T-helper 17 cell (primary cell): ENCODE measurements around the gene PNLDC1. TPM values are rescaled to one million over a fixed set of nuclear protein-coding genes. Genes with fewer than 3 reads are reported as not detected.
A peak's percentile ranks its signal among the peaks of the same experiment; 100 is the strongest.

ENCODE experiments used
- ATAC-seq: fragments of 150-1000 bp; cut with Tn5 transposase; 2 replicates; pipeline ENCODE4 v1.10.0; 2021; ENCODE audit warnings: mild to moderate bottlenecking, moderate library complexity
- DNase-seq, 3 donors: peaks; one replicate each; pipeline versions ENCODE4 v3.0.0 to v3.0.0-alpha.2; 2020 to 2021
- H3K9me3 ChIP-seq: one replicate; pipeline ENCODE4 v1.7.0; 2013; ENCODE audit warnings: low read length, mild to moderate bottlenecking; ENCODE audit not compliant: control insufficient read depth, poor library complexity, severe bottlenecking
- H3K27ac Mint-ChIP-seq: one replicate; pipeline ENCODE4 v1.8.0; 2022; ENCODE audit warnings: mild to moderate bottlenecking, moderate library complexity, mixed read lengths
- H3K27me3 Mint-ChIP-seq: one replicate; pipeline ENCODE4 v1.8.0; 2022; ENCODE audit warnings: mixed read lengths
- H3K36me3 Mint-ChIP-seq: one replicate; pipeline ENCODE4 v1.8.0; 2022; ENCODE audit warnings: low read depth, mixed read lengths
- H3K4me1 Mint-ChIP-seq: one replicate; pipeline ENCODE4 v1.8.0; 2022; ENCODE audit warnings: mild to moderate bottlenecking, mixed read lengths
- H3K4me3 Mint-ChIP-seq: one replicate; pipeline ENCODE4 v1.8.0; 2022; ENCODE audit warnings: mild to moderate bottlenecking, moderate library complexity, mixed read lengths
- total RNA-seq, 4 donors: library from RNA in 2 of 4; stranded (reverse) in 2 of 4; gene quantifications; one replicate each; pipeline ENCODE4 v1.2.3 and lab custom pipeline; 2022 to 2026

Gene PNLDC1, protein sequence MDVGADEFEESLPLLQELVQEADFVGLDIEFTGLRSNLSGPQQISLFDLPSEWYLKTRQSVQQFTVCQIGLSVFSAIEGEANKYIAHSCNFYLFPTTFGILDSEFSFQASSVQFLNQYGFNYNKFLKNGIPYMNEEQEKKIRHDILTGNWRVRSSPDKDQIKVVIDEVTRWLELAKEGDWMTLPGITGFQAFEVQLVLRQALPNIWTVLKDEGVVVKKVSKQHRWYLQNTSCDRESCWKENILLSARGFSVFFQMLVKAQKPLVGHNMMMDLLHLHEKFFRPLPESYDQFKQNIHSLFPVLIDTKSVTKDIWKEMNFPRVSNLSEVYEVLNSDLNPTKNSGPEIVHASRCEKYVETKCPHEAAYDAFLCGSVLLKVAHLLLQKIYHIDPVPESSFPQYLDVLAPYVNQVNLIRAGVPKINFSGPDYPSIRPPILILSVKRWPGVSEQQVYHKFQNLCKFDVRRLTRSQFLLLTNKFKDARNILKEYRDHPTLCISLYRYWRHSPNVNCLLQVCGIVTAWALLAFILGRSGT
- total RNA-seq (1 to 10 TPM in 1 of 2 donors, not detected in 1; 1.2 TPM), total RNA-seq (lab: John Stamatoyannopoulos, UW) (0.68 to 2.4 reads per million in 2 donors)

DNA sequence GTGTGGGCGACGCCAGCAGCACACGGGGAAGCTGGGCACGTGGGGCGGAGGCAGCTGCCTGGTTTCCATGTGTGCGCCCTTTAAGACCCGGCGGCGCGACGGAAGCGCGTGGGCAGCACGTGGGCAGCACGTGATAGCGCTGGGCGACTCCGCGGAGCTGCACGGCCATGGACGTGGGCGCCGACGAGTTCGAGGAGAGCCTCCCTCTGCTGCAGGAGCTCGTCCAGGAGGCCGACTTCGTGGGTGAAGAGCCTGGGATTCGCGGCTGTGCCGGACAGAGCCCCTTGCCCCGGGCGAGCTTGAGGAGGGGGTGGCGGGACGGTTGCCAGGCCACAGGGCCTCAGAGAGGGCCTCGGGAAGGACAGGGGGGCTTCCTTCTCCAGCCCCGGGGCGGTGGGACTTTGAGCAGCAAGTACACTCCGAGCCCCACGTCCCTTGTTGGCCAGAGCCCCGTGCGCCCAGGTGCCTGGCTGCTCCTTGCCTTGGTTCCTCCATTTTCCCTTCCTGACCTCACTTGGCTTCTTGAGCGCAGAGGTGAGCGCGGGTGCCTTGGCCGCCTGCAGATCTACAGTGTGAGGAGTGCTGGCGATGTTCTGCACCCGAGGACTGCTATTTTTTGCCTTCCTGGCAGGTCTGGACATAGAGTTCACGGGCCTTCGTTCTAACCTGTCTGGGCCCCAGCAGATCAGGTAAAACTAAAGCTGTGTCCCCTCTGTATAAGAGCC, at the start of gene PNLDC1:
Gene PNLDC1 (plus strand): TSS at position 136 of the 725 bp plus-strand sequence. CDS start 32 bp downstream, at position 168.
- H3K4me1 Mint-ChIP-seq, result peaks cover 4% of the 10 kb centered on the region
- peaks cover 4% of the 10 kb centered on the region for H3K36me3 Mint-ChIP-seq
- DNase-seq (no peak), ATAC-seq (no peak)
- H3K27ac Mint-ChIP-seq, result no peak within 1 kb of the TSS
- no peaks in the 10 kb centered on the region for H3K27me3 Mint-ChIP-seq
- H3K9me3 ChIP-seq, result no peaks in the 10 kb centered on the region
- no peak within 1 kb of the TSS for H3K4me3 Mint-ChIP-seq

DNA sequence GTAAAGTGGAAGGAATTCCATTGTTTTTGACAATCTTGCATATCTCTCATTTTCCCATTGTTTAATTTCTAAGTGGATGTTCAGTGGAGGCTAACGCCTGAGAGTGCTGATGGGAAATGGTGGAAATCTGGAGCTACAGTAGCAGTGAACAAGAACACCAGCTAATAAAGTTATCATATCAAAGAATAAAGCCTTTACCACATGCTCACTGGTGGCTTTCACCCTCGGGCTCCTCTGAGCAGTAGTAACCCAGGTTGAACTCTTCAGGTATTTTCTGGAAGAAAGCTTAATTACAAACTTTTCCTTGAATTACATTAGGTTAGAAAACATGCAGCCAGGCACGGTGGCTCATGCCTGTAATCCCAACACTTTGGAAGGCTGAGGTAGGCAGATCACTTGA, 48.6 kb upstream of the PNLDC1 start:
- Mint-ChIP-seq H3K27ac (no peak overlapping the region), H3K4me3 (peak overlapping the region; percentile 33), H3K27me3 (no peaks in the 10 kb centered on the region), H3K4me1 (peaks cover 2% of the 10 kb centered on the region), H3K36me3 (peaks cover 3% of the 10 kb centered on the region)
- DNase-seq (no peak), ATAC-seq (no peak)
- H3K9me3 ChIP-seq, result no peaks in the 10 kb centered on the region

DNA sequence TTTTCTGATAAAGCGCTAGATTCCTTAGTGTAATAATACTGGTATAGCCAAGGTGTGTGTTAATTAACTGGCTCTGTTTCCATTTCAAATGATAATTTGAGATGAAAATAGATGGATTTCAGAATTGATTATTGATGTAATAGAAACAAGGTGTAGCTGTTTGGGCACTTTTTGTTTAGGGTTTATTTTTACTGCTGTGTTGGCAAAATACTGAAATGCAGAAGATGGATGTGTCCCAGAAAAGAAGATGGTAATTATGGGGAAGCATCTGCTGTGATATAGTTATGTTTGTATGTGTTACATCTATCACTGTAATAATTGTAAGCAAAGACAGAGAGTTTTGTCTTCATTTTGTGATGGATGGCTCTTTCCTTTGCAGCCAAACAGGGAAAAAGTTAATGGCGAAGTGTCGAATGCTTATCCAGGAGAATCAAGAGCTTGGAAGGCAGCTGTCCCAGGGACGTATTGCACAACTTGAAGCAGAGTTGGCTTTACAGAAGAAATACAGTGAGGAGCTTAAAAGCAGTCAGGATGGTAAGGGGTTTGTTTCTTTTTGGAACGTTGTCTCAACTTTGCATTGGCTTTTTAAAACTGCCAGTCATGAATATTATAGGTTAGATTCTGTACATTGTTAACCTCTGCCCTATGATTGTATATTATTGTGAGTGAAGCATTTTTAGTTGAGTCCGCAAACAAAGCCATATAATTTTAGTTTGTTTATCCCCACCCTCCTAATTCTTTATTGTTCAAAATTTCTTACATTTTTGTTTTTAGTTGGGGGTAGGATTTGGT, 46.8 kb upstream of the PNLDC1 start:
- peak overlapping the region; percentile 54 for H3K27ac Mint-ChIP-seq
- DNase-seq (no peak), ATAC-seq (no peak)
- H3K4me1 Mint-ChIP-seq, result peaks cover 2% of the 10 kb centered on the region
- H3K9me3 ChIP-seq, result no peaks in the 10 kb centered on the region
- peaks cover 3% of the 10 kb centered on the region for H3K36me3 Mint-ChIP-seq
- no peaks in the 10 kb centered on the region for H3K27me3 Mint-ChIP-seq
- H3K4me3 Mint-ChIP-seq, result no peak overlapping the region

DNA sequence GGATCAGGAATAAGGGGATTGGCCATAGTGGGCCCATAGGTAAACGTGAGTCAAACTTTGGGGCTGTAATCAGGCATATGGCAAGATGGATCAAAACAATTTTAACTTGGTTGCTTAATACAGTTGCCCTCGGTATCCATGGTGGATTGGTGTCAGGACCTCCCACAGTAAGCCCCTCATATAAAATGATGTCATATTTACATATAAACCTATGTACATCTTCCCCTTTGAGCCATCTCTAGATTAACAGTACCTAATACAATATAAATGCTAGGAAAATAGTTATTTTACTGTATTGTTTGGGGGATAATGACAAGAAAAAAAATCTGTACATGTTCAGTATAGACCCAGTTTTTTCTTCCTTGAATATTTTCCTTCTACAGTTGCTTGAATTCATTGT, 45.7 kb upstream of the PNLDC1 start:
- peak overlapping the region; percentile 54 for H3K27ac Mint-ChIP-seq

DNA sequence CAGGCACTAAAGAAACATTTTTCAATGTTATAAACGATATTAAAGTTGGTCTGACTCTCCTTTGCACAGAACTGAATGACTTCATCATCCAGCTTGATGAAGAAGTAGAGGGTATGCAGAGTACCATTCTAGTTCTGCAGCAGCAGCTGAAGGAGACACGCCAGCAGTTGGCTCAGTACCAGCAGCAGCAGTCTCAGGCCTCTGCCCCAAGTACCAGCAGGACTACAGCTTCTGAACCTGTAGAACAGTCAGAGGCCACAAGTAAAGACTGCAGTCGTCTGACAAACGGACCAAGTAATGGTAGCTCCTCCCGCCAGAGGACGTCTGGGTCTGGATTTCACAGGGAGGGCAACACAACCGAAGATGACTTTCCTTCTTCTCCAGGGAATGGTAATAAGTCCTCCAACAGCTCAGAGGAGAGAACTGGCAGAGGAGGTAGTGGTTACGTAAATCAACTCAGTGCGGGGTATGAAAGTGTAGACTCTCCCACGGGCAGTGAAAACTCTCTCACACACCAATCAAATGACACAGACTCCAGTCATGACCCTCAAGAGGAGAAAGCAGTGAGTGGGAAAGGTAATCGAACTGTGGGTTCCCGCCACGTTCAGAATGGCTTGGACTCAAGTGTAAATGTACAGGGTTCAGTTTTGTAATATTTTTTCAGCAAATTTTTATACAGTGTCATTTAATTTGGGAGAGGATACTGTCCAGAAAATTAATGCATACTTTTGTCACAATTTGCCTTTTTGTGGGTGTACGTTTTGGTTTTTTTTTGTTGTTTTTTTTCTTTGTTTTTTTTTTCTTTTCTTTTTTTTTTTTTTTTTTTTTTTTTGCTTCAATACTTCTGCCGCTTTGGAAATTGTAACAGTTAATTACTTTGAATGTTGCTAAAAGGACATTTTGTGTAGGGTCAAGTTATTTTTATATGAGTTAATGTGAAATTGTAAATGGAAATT, 44.8 kb upstream of the PNLDC1 start:
- peaks cover 3% of the 10 kb centered on the region for H3K36me3 Mint-ChIP-seq
- ATAC-seq, result no peak
- H3K9me3 ChIP-seq, result no peaks in the 10 kb centered on the region
- peaks cover 8% of the 10 kb centered on the region for H3K4me1 Mint-ChIP-seq
- DNase-seq, result no peak
- H3K4me3 Mint-ChIP-seq, result no peak overlapping the region
- peak overlapping the region; percentile 41 for H3K27ac Mint-ChIP-seq
- no peaks in the 10 kb centered on the region for H3K27me3 Mint-ChIP-seq

More for the DNA sequence above, 45.7 kb upstream of the PNLDC1 start:
- Mint-ChIP-seq H3K4me3 (no peak overlapping the region), H3K36me3 (peaks cover 6% of the 10 kb centered on the region), H3K27me3 (no peaks in the 10 kb centered on the region), H3K4me1 (peaks cover 2% of the 10 kb centered on the region)
- DNase-seq (no peak), ATAC-seq (no peak)
- no peaks in the 10 kb centered on the region for H3K9me3 ChIP-seq

DNA sequence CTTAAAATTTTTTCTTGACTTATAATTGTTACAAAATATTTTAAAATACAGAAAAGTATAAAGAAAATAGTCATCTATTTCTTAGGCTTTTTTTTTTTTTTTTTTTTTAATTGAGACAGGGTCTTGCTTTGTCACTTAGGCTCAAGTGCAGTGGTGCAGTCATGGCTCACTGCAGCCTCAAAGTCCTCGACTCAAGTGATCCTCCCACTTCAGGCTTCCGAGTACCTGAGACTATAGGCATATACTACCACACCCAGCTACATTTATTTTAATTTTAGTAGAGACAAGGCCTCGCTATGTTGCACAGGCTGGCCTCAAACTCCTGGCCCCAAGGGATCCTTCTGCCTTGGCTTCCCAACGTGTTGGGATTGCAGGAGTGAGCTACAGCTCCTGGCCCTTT, 43.6 kb upstream of the PNLDC1 start:
- Mint-ChIP-seq H3K27ac (no peak overlapping the region), H3K4me3 (no peak overlapping the region), H3K4me1 (peaks cover 19% of the 10 kb centered on the region), H3K36me3 (peaks cover 3% of the 10 kb centered on the region), H3K27me3 (no peaks in the 10 kb centered on the region)
- no peaks in the 10 kb centered on the region for H3K9me3 ChIP-seq
- ATAC-seq, result no peak
- no peak for DNase-seq

DNA sequence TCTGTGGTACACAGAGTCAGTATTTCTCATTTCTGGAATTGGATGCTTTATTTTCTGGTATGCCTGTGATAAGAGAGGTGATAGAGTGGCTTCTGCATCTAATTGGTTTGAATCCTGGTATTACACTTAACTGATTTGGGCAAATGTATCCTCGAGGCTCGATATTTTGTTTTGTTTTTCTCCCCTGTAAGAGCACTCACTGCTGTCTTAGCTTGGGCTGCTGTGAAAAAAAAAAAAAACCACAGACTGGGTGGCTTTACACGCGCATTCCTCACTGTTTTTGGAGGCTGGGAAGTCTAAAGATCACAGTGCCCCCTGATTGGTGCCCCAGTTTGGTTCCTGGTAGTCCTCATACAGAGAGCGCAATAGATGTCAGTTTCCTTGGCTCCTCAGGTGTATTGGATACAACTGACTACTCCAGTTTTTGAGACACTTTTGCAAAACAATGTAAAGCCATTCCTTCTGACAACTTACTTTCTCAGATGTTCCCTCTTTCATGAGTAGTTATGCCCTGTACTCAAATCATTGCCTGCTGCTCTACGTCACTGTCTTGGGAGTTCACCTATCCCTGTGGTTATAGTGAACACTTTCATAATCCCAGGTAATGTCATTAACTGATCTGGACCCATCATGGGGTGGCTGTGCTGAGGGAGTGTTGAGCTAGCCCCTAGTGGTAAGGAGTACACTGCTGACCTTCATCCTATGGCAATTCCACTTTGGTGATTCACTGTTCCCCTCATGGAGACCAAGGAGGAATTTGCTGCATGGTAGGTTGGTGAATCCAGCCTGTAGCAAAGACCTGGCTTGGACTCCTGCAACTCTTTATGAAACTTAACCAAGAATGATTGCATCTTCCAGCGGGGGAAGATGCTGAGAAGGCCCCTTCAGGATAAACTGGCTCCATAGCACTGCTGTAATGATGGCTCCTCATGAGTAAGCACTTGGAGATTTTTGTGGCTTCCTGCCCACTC, 41.8 kb upstream of the PNLDC1 start:
- Mint-ChIP-seq H3K27ac (peak overlapping the region; percentile 49), H3K27me3 (no peaks in the 10 kb centered on the region), H3K4me3 (peak overlapping the region; percentile 15), H3K36me3 (peaks cover 3% of the 10 kb centered on the region), H3K4me1 (peaks cover 25% of the 10 kb centered on the region)
- no peak for DNase-seq
- no peaks in the 10 kb centered on the region for H3K9me3 ChIP-seq
- no peak for ATAC-seq

DNA sequence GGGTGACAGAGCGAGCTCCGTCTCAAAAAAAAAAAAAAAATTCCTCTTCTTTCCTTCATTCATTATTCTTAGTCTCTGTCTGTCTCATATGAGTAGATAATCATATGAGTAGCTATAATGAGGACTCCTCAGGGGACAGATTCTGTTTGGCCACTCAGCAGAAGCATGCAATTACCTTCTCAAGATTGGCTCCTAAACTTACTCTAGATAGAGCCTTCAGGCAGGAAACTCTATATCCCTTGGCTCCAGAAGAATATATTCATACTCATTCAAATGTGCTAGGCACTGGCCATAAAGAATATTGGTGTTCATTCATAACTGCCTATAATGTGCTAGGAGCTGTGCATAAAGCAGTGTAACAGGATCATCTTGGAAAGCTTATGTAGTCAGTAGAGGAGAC, 40.4 kb upstream of the PNLDC1 start:
- Mint-ChIP-seq H3K27me3 (no peaks in the 10 kb centered on the region), H3K36me3 (peaks cover 3% of the 10 kb centered on the region), H3K27ac (peak overlapping the region; percentile 99), H3K4me1 (peaks cover 26% of the 10 kb centered on the region), H3K4me3 (peak overlapping the region; percentile 65)
- no peak for DNase-seq
- no peaks in the 10 kb centered on the region for H3K9me3 ChIP-seq
- no peak for ATAC-seq

DNA sequence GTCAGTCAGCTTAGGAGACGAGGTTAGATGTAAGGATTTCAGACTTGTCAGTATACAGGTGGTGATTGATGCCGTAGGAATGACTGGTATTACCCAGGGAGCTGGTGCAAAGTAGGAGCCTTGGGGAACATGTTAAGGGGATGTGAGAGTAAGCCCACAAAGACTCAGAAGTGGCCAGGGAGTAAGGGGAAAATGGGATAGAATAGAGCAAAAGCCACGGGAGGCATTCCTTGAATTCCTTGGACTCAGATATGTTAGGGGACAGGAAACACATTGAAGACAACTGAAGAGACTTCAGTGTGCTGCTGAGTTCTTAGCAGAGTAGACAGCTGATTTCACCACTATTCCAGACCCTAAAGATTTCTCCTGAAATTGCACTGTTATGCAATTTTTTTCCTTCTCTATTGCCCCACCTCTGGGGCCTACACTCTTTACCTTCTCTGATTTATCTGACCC, 39.4 kb upstream of the PNLDC1 start:
- H3K9me3 ChIP-seq, result no peaks in the 10 kb centered on the region
- H3K36me3 Mint-ChIP-seq, result peaks cover 3% of the 10 kb centered on the region
- no peak for DNase-seq
- peaks cover 24% of the 10 kb centered on the region for H3K4me1 Mint-ChIP-seq
- peak overlapping the region; percentile 92 for H3K4me3 Mint-ChIP-seq
- peak overlapping the region; percentile 99 for H3K27ac Mint-ChIP-seq
- ATAC-seq, result no peak
- no peaks in the 10 kb centered on the region for H3K27me3 Mint-ChIP-seq

DNA sequence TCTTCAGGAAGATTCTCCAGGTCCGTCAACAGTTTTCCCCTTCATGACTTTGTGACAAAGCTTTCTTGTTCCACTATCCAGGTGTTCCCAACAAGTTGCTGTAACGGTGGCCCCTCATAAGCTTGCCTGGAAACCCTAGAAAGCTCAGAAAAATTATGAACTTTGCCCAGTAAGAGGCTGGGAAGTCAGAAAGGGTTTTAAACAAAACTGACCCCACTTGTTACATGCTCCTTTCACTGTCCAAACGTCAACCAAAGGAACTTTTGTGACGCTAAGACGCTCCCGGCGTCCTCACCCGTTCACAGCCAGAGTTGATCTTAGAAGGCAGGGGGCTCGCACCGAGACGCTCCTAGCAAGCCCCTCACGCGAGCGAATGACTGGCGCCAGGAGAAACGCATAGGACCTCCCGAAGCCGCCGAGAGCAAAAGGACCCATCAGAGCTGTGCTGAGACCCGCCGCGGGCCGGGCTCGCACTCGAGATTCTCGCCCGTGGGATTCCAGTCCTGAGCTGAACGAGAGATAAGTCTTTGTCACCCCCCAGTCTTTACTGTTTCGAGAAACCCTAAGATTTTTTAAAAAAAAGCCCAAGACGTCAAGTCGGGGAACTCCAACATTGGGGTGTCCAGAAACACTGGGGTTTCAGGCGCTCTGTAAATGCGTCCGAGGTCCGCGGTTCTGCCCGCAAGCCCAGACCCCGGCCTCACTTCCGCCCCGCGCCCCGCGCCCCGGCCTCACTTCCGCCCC, 38.8 kb upstream of the PNLDC1 start:
- ATAC-seq, result no peak
- H3K4me3 Mint-ChIP-seq, result peak overlapping the region; percentile 92

More for the DNA sequence above, 38.8 kb upstream of the PNLDC1 start:
- H3K9me3 ChIP-seq, result no peaks in the 10 kb centered on the region
- Mint-ChIP-seq H3K4me1 (peaks cover 24% of the 10 kb centered on the region), H3K27ac (peak overlapping the region; percentile 99), H3K36me3 (peaks cover 3% of the 10 kb centered on the region), H3K27me3 (no peaks in the 10 kb centered on the region)
- DNase-seq, result no peak
